ENCODE results near the gene PIK3C2G. TPM values are rescaled to one million over a fixed set of nuclear protein-coding genes. Genes with fewer than 3 reads are reported as not detected.

PIK3C2G gene
- total RNA-seq, 1 experiment from 2014 or later: not detected

DNA sequence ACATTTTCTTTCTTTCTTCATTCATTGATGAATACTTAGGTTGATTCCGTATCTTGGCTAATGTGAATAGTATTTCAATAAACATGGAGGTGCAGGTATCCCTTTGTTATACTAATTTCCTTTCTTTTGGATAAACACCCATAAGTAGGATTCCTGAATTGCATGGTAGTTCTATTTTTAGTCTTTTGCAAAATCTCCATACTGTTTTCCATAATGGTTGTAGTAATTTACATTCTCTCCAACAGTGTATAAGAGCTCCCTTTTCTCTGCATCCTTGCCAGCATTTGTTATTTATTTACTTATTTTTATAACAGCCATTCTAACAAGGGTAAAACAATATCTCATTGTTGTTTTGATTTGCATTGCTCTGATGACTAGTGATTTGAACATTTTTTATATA is 36.6 kb downstream of the PIK3C2G start:
- no peaks in the 10 kb centered on the region for H3K79me2 ChIP-seq (ENCODE audit: insufficient read depth, low read length)
- H3K79me1 ChIP-seq (ENCODE audit: insufficient read depth, low read depth, low read length, poor library complexity, severe bottlenecking): no peaks in the 10 kb centered on the region
- no peak overlapping the region for H3K14ac ChIP-seq (ENCODE audit: insufficient read depth, low read length)
- DNase-seq: no peak
- H3K27ac ChIP-seq (ENCODE audit: insufficient read length, low read depth, low read length): no peak overlapping the region
- no peak overlapping the region for H2BK5ac ChIP-seq (ENCODE audit: insufficient read length, low read length)
- no peak overlapping the region for H3T11ph ChIP-seq (ENCODE audit: low read length)
- H3K4me1 ChIP-seq (ENCODE audit: insufficient read depth, low read length): no peaks in the 10 kb centered on the region
- Mint-ChIP-seq H3K9me3 (peaks cover 4 to 23% of the 10 kb centered on the region in 2 experiments; a peak in 4 of 5 replicates), H3K4me3 (no peak overlapping the region; a peak in 1 of 5 replicates), H3K27ac (peak overlapping the region in 2 of 3 experiments; percentile 94 to 97; a peak in 4 of 7 replicates), H3K36me3 (ENCODE audit: insufficient read depth in 1 of 3, low read depth in 3 of 3) (peaks cover 0 to 15% (median 8%) of the 10 kb centered on the region in 3 experiments; a peak in 5 of 7 replicates), H3K27me3 (ENCODE audit: low read depth) (no peaks in the 10 kb centered on the region; the same call in 1 of the 2 replicates), H3K4me1 (peaks cover 41 to 43% of the 10 kb centered on the region in 2 experiments)
- H2BK12ac ChIP-seq (ENCODE audit: insufficient read length, low read depth, low read length): no peak overlapping the region
- no peak overlapping the region for H3K9ac ChIP-seq (ENCODE audit: extremely low read depth, insufficient read length, low read length)
- H3K4ac ChIP-seq (ENCODE audit: low read depth, low read length): no peak overlapping the region
- WGBS (ENCODE audit: extremely low coverage, insufficient read length, low lambda C conversion rate): no CpG with 5 or more reads among the region's 1 CpG
- H3K4me2 ChIP-seq (ENCODE audit: insufficient read depth, insufficient read length, low read length): no peak overlapping the region
- H3K23me2 ChIP-seq (ENCODE audit: insufficient read length, low read depth, low read length, poor library complexity, severe bottlenecking): no peaks in the 10 kb centered on the region
- H2BK20ac ChIP-seq (ENCODE audit: low read depth, low read length, poor library complexity, severe bottlenecking): no peak overlapping the region
- no peak overlapping the region for H2AFZ ChIP-seq (ENCODE audit: low read length)
- no peaks in the 10 kb centered on the region for H3K27me3 ChIP-seq (ENCODE audit: insufficient read depth, low read length)
- no peak overlapping the region for H2BK15ac ChIP-seq (ENCODE audit: low read depth, low read length)
- H4K20me1 ChIP-seq (ENCODE audit: control insufficient read depth, insufficient read depth, insufficient read length): no peaks in the 10 kb centered on the region
- no peak overlapping the region for H2BK120ac ChIP-seq (ENCODE audit: low read depth, low read length, poor library complexity, severe bottlenecking)
- no peak overlapping the region for H4K91ac ChIP-seq (ENCODE audit: insufficient read length, low read depth, low read length)
- H4K8ac ChIP-seq (replicated peaks; ENCODE audit: insufficient read length, low read depth, low read length): no peak overlapping the region
- no peaks in the 10 kb centered on the region for H3K9me3 ChIP-seq (ENCODE audit: control insufficient read depth, low read depth, low read length)
- H2AK5ac ChIP-seq (ENCODE audit: insufficient read length, low read length): no peak overlapping the region
- no peak overlapping the region for H3K23ac ChIP-seq (ENCODE audit: insufficient read length, low read depth, low read length)
- H3K56ac ChIP-seq (ENCODE audit: insufficient read length, low read depth, low read length): no peak overlapping the region
- no peak overlapping the region for H3K18ac ChIP-seq (ENCODE audit: insufficient read length, low read depth, low read length)
- no peak overlapping the region for H4K5ac ChIP-seq (ENCODE audit: insufficient read length, low read depth, low read length)
- TF ChIP-seq, protein P1, sequence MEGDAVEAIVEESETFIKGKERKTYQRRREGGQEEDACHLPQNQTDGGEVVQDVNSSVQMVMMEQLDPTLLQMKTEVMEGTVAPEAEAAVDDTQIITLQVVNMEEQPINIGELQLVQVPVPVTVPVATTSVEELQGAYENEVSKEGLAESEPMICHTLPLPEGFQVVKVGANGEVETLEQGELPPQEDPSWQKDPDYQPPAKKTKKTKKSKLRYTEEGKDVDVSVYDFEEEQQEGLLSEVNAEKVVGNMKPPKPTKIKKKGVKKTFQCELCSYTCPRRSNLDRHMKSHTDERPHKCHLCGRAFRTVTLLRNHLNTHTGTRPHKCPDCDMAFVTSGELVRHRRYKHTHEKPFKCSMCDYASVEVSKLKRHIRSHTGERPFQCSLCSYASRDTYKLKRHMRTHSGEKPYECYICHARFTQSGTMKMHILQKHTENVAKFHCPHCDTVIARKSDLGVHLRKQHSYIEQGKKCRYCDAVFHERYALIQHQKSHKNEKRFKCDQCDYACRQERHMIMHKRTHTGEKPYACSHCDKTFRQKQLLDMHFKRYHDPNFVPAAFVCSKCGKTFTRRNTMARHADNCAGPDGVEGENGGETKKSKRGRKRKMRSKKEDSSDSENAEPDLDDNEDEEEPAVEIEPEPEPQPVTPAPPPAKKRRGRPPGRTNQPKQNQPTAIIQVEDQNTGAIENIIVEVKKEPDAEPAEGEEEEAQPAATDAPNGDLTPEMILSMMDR (conservative IDR thresholded peaks at IDR 0.05): no peak
